B cell (primary cell): ENCODE measurements around the gene CGNL1. TPM values are rescaled to one million over a fixed set of nuclear protein-coding genes. Genes with fewer than 3 reads are reported as not detected.

Experiments used
- ATAC-seq: fragments of 200-7000 bp; cut with Tn5 transposase; one replicate; pipeline ENCODE4 v1.10.0; 2021; ENCODE audit warnings: low read depth, mild to moderate bottlenecking, moderate number of reproducible peaks, moderate library complexity
- CTCF ChIA-PET: fragments of 350-600 bp; sonication (Branson Sonifier 250); formaldehyde crosslinking; loops from one replicate; lab custom pipeline; 2021; ENCODE audit warnings: antibody characterized with exemption, inconsistent platforms; lab: Charles Lee
- POLR2A ChIA-PET: fragments of 350-600 bp; sonication (Branson Sonifier 250); formaldehyde crosslinking; loops from one replicate; lab custom pipeline; 2021; ENCODE audit warnings: antibody characterized with exemption; lab: Charles Lee
- DNase-seq: peaks from one replicate; pipeline ENCODE4 v3.0.0; 2013
- H2AFZ ChIP-seq: 2 replicates; pipeline ENCODE4 v1.6.1; 2012; ENCODE audit warnings: mild to moderate bottlenecking, low read depth, low read length; ENCODE audit not compliant: insufficient read depth, poor library complexity, severe bottlenecking
- H3K27ac ChIP-seq, 2 donors: 1 replicate in 1 of 2; 2 replicates in 1 of 2; pipeline ENCODE4 v1.5.1; 2012 to 2013; ENCODE audit warnings: low read length in 2 of 2, mild to moderate bottlenecking in 2 of 2, moderate library complexity in 1 of 2
- H3K27me3 ChIP-seq, 4 experiments: fragments of 200-600 bp in 1 of 4; sonication (generic) in 1 of 4; replicated peaks in 1 of 4; 1 replicate in 2 of 4; 2 replicates in 2 of 4; pipeline versions ENCODE4 v1.6.1 to v1.7.0; 2013 to 2016; ENCODE audit warnings: low read length in 3 of 4, mild to moderate bottlenecking in 2 of 4, mixed read lengths in 1 of 4, moderate library complexity in 1 of 4; ENCODE audit not compliant: insufficient read depth in 4 of 4, control insufficient read depth in 3 of 4; ENCODE audit errors: control extremely low read depth in 1 of 4
- H3K36me3 ChIP-seq, 2 experiments: replicated peaks in 1 of 2; 1 replicate in 1 of 2; 2 replicates in 1 of 2; pipeline versions ENCODE4 v1.6.1 to v1.7.1; 2013; ENCODE audit warnings: low read length in 1 of 2; ENCODE audit not compliant: insufficient read depth in 2 of 2, control insufficient read depth in 1 of 2; ENCODE audit errors: control extremely low read depth in 1 of 2, extremely low read depth in 1 of 2
- H3K4me1 ChIP-seq, 2 donors: fragments of 200-600 bp in 1 of 2; sonication (generic) in 1 of 2; 1 replicate in 1 of 2; 2 replicates in 1 of 2; pipeline versions ENCODE4 v1.5.1 to v1.6.1; 2013 to 2017; ENCODE audit warnings: low read length in 2 of 2; ENCODE audit not compliant: control insufficient read depth in 2 of 2, insufficient read depth in 2 of 2
- H3K4me2 ChIP-seq: replicated peaks from 2 replicates; pipeline ENCODE3; 2012; ENCODE audit warnings: mild to moderate bottlenecking, low read depth, low read length; ENCODE audit not compliant: poor library complexity, severe bottlenecking
- H3K4me3 ChIP-seq, 5 experiments: fragments of 200-600 bp in 1 of 5; sonication (generic) in 1 of 5; 1 replicate in 3 of 5; 2 replicates in 2 of 5; pipeline versions ENCODE4 v1.5.1 to v1.7.0; 2011 to 2016; ENCODE audit warnings: low read length in 4 of 5, mild to moderate bottlenecking in 4 of 5, low read depth in 2 of 5, control low read depth in 1 of 5, moderate library complexity in 1 of 5; ENCODE audit not compliant: insufficient read depth in 1 of 5; ENCODE audit errors: control extremely low read depth in 1 of 5, extremely low read depth in 1 of 5
- H3K79me2 ChIP-seq: fragments of 200-600 bp; sonication (generic); one replicate; pipeline ENCODE4 v1.6.0; 2016; ENCODE audit warnings: low read length; ENCODE audit not compliant: control insufficient read depth, insufficient read depth
- H3K9ac ChIP-seq: fragments of 200-600 bp; sonication (generic); 2 replicates; pipeline ENCODE4 v1.6.1; 2017; ENCODE audit warnings: mild to moderate bottlenecking, low read length, moderate library complexity
- H3K9me3 ChIP-seq, 3 donors: one replicate each; pipeline versions ENCODE4 v1.6.1 to v1.7.1; 2013; ENCODE audit warnings: low read length in 2 of 3; ENCODE audit not compliant: control insufficient read depth in 2 of 3, insufficient read depth in 1 of 3; ENCODE audit errors: control extremely low read depth in 1 of 3
- H4K20me1 ChIP-seq: 2 replicates; pipeline ENCODE4 v1.6.0; 2012; ENCODE audit warnings: mild to moderate bottlenecking, low read length; ENCODE audit not compliant: insufficient read depth, control insufficient read depth, poor library complexity, severe bottlenecking
- H3K27ac Mint-ChIP-seq: one replicate; pipeline ENCODE4 v1.8.0; 2021; ENCODE audit warnings: mixed read lengths
- H3K27me3 Mint-ChIP-seq: one replicate; pipeline ENCODE4 v1.8.0; 2021; ENCODE audit warnings: mixed read lengths
- H3K4me1 Mint-ChIP-seq: one replicate; pipeline ENCODE4 v1.8.0; 2021; ENCODE audit warnings: mixed read lengths
- H3K4me3 Mint-ChIP-seq: one replicate; pipeline ENCODE4 v1.8.0; 2021; ENCODE audit warnings: mixed read lengths
- H3K9me3 Mint-ChIP-seq: one replicate; pipeline ENCODE4 v1.8.0; 2022; ENCODE audit warnings: mixed read lengths; ENCODE audit not compliant: insufficient read depth
- EZH2 ChIP-seq: IDR thresholded peaks from 2 replicates; pipeline ENCODE4 v1.6.1; 2012; ENCODE audit warnings: borderline replicate concordance, low read depth, mild to moderate bottlenecking, moderate library complexity, low read length; ENCODE audit not compliant: insufficient read depth, poor library complexity, severe bottlenecking
- WGBS: methylation state at CpG from one replicate; pipeline ENCODE4 v1.1.5; 2013; ENCODE audit warnings: missing lambda C conversion rate; ENCODE audit not compliant: insufficient coverage; 5-methylcytosine and 5-hydroxymethylcytosine counted together
- intact Hi-C: fragments of 100-400 bp; cut with micrococcal nuclease; formaldehyde crosslinking; loops from one replicate; pipeline ENCODE4 v1.10.0; 2022
- polyA plus RNA-seq: library from polyadenylated mRNA; depleted of rRNA; stranded (reverse); fragments of >200 nt; gene quantifications from 2 replicates; pipeline ENCODE4 v1.2.3, GENCODE V29; 2012
- total RNA-seq, 2 donors: library from RNA; stranded (reverse); fragments of 120-200 nt in 1 of 2; gene quantifications; 1 replicate in 1 of 2; 2 replicates in 1 of 2; pipeline versions ENCODE4 v1.2.3 to v1.2.4, GENCODE V29; 2013 to 2022
- TF ChIP-seq, protein P1 (sequence below): fragments of 200-600 bp; IDR thresholded peaks from one replicate; pipeline ENCODE4 v1.8.0; 2022; ENCODE audit warnings: antibody characterized with exemption, mild to moderate bottlenecking

The CGNL1 gene
- total and polyA plus RNA-seq, 2 donors (not counting 1 experiment from before 2014, with no cell fraction given): 0.03 to 0.12 TPM

DNA sequence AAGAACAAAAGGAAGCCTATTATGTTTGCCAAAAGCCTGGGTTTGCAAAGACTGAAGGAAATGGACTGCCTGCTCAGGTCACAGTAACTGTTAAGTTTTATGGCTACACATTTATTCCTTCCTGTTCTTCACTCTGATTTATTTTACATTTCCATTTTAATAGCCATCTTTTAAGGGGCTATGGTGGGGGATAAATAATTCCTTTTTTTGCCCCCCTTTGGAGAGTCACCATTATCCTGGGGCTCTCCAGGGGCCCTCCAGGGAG is 161.9 kb downstream of the CGNL1 start:
- Mint-ChIP-seq H3K4me1 (no peaks in the 10 kb centered on the region), H3K9me3 (peaks cover 7% of the 10 kb centered on the region), H3K27ac (no peak overlapping the region), H3K4me3 (no peak overlapping the region), H3K27me3 (peaks cover 32% of the 10 kb centered on the region)
- Histone ChIP-seq H3K79me2 (no peaks in the 10 kb centered on the region), H3K27ac (no peak overlapping the region), H3K36me3 (no peaks in the 10 kb centered on the region), H3K4me3 (no peak overlapping the region), H3K27me3 (peaks cover 0 to 5% (median 0%) of the 10 kb centered on the region in 4 experiments), H4K20me1 (no peaks in the 10 kb centered on the region), H3K4me1 (no peaks in the 10 kb centered on the region), H3K9me3 (peaks cover 0 to 9% (median 0%) of the 10 kb centered on the region in 3 donors), H3K4me2 (no peak overlapping the region), H2AFZ (no peak overlapping the region), H3K9ac (no peak overlapping the region)
- intact Hi-C loops: no loop called here
- ATAC-seq (no peak), DNase-seq (no peak)
- POLR2A ChIA-PET: no interaction called here
- no peak for TF ChIP-seq EZH2
- TF ChIP-seq, protein P1, sequence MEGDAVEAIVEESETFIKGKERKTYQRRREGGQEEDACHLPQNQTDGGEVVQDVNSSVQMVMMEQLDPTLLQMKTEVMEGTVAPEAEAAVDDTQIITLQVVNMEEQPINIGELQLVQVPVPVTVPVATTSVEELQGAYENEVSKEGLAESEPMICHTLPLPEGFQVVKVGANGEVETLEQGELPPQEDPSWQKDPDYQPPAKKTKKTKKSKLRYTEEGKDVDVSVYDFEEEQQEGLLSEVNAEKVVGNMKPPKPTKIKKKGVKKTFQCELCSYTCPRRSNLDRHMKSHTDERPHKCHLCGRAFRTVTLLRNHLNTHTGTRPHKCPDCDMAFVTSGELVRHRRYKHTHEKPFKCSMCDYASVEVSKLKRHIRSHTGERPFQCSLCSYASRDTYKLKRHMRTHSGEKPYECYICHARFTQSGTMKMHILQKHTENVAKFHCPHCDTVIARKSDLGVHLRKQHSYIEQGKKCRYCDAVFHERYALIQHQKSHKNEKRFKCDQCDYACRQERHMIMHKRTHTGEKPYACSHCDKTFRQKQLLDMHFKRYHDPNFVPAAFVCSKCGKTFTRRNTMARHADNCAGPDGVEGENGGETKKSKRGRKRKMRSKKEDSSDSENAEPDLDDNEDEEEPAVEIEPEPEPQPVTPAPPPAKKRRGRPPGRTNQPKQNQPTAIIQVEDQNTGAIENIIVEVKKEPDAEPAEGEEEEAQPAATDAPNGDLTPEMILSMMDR: no peak
- CTCF ChIA-PET: interaction anchor here (1.1 to 1.4 kb wide), 3 partner anchors 8 to 391 kb away, joined by 3 to 7 read pairs (median 4); no protein-coding TSS in a partner anchor

DNA sequence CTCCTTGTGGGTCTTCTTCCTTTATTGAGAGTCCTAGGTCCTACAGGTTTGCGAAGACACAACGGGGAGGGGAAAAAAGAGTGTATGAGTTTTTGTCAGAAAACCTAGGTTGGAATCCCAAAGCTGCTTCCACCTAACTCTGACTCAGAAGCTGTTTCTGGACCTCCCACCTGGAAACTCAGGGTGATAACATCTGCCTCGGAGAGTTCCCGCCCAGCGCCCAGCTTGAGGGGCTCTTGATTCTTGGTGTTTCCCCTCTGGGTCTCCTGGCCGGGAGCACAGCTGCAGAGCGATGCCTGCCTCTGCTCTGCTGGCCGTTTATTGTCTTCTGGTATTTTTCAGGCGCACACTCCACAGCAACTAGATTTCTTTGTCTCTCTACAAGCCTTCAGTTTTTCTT is 162.5 kb downstream of the CGNL1 start:
- ChIA-PET CTCF (interaction anchor here (0.8 to 8.5 kb wide), 3 partner anchors 10 to 392 kb away, joined by 3 to 70 read pairs (median 63); no protein-coding TSS in a partner anchor), POLR2A (no interaction called here)
- Histone ChIP-seq H3K9ac (no peak overlapping the region), H3K36me3 (no peaks in the 10 kb centered on the region), H3K79me2 (no peaks in the 10 kb centered on the region), H2AFZ (no peak overlapping the region), H3K27me3 (peaks cover 0 to 5% (median 0%) of the 10 kb centered on the region in 4 experiments), H4K20me1 (no peaks in the 10 kb centered on the region), H3K4me2 (no peak overlapping the region), H3K9me3 (peaks cover 0 to 9% (median 0%) of the 10 kb centered on the region in 3 donors), H3K27ac (no peak overlapping the region), H3K4me3 (no peak overlapping the region), H3K4me1 (no peaks in the 10 kb centered on the region)
- no peak for DNase-seq
- Mint-ChIP-seq H3K4me1 (no peaks in the 10 kb centered on the region), H3K27me3 (peaks cover 39% of the 10 kb centered on the region), H3K4me3 (no peak overlapping the region), H3K27ac (no peak overlapping the region), H3K9me3 (peaks cover 7% of the 10 kb centered on the region)
- WGBS: 91% methylated on average over 7 of the region's 9 CpGs
- no peak for TF ChIP-seq EZH2
- TF ChIP-seq, protein P1: no peak
- intact Hi-C loops: no loop called here
- ATAC-seq: no peak
